Astrocyte (in vitro differentiated cells and primary cell): ENCODE measurements around the gene CELSR3.

Experiments
- EZH2 ChIP-seq: IDR thresholded peaks from 2 replicates; pipeline ENCODE4 v1.6.1; 2012; ENCODE audit warnings: mild to moderate bottlenecking, low read length, inconsistent platforms; ENCODE audit not compliant: insufficient read depth
- TF ChIP-seq, protein P1 (sequence below): IDR thresholded peaks from 2 replicates; pipeline ENCODE4 v1.5.1; 2011; ENCODE audit warnings: low read depth, mild to moderate bottlenecking, inconsistent platforms, low read length, moderate library complexity; ENCODE audit not compliant: insufficient read depth

DNA sequence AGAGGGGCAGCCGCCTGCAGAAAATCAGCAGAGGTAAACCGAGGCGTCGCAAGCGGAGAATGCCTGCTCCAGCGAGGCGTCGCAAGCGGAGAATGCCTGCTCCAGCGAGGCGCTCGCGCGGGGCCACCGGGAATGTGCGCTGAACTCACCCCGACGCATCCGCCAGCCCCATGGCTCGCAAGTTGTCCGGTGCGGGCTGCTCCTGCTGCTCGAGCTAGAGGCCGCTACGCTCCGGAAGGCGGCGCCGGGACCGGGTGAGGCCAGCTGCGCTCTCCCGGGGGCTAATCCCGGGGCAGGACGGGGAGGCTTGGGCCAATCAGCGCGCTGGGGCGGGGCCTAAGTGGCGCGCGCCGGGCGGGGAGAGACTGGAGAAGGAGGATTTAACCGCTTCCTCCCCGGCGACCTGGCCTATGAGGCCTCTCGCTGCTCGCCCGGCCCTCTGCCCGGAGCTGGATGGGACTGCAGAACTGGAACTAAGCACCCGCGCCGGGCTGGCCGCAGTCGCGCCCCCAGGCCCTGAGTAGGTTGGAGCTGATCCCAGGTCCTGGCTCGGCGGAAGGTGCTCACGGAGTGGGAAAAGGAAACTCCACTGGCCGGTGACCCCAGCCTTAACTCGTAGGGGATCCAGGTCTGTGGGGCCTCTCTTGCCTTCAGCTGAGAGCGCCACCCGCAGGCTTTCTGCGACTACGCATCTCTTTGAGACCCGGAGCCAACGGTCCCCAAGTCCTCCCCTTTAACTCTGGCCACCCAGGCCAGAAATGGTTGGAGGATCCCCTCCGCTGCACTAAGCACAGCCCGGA lies 27.3 kb downstream of the CELSR3 start, which contains the start of gene SLC26A6:
- TF ChIP-seq, protein P1, sequence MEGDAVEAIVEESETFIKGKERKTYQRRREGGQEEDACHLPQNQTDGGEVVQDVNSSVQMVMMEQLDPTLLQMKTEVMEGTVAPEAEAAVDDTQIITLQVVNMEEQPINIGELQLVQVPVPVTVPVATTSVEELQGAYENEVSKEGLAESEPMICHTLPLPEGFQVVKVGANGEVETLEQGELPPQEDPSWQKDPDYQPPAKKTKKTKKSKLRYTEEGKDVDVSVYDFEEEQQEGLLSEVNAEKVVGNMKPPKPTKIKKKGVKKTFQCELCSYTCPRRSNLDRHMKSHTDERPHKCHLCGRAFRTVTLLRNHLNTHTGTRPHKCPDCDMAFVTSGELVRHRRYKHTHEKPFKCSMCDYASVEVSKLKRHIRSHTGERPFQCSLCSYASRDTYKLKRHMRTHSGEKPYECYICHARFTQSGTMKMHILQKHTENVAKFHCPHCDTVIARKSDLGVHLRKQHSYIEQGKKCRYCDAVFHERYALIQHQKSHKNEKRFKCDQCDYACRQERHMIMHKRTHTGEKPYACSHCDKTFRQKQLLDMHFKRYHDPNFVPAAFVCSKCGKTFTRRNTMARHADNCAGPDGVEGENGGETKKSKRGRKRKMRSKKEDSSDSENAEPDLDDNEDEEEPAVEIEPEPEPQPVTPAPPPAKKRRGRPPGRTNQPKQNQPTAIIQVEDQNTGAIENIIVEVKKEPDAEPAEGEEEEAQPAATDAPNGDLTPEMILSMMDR: peak; percentile 36
- TF ChIP-seq EZH2: no peak
